Neural crest cell (in vitro differentiated cells): ENCODE data around the gene CNGA2. TPM values are rescaled to one million over a fixed set of nuclear protein-coding genes. Genes with fewer than 3 reads are reported as not detected.
A peak's percentile ranks its signal among the peaks of the same experiment; 100 is the strongest.

Experiments used
- DNase-seq: peaks from one replicate; pipeline ENCODE4 v3.0.0; 2021; ENCODE audit warnings: low read depth, mixed read lengths, low spot score
- H3K27ac Mint-ChIP-seq: one replicate; pipeline ENCODE4 v1.8.0; 2021; ENCODE audit warnings: mild to moderate bottlenecking, mixed read lengths; ENCODE audit not compliant: unreplicated experiment
- H3K27me3 Mint-ChIP-seq: 2 replicates; pipeline ENCODE4 v1.8.0; 2021; ENCODE audit warnings: low read depth, mild to moderate bottlenecking, mixed read lengths
- H3K36me3 Mint-ChIP-seq: 2 replicates; pipeline ENCODE4 v1.8.0; 2021; ENCODE audit warnings: low read depth, mild to moderate bottlenecking, mixed read lengths
- H3K4me1 Mint-ChIP-seq: 2 replicates; pipeline ENCODE4 v1.8.0; 2021; ENCODE audit warnings: mixed read lengths
- H3K4me3 Mint-ChIP-seq: one replicate; pipeline ENCODE4 v1.8.0; 2021; ENCODE audit warnings: mild to moderate bottlenecking, mixed read lengths
- H3K9me3 Mint-ChIP-seq: 2 replicates; pipeline ENCODE4 v1.8.0; 2021; ENCODE audit warnings: mixed read lengths
- CTCF ChIP-seq: fragments of 200-600 bp; sonication (generic); conservative IDR thresholded peaks from 2 replicates; pipeline ENCODE4 v1.5.0; 2021; ENCODE audit warnings: antibody characterized with exemption, mild to moderate bottlenecking
- total RNA-seq: library from RNA; stranded (reverse); gene quantifications from 2 replicates; pipeline ENCODE4 v1.2.1, GENCODE V29; 2021

CNGA2 gene
- total RNA-seq, 1 donor from 2014 or later: not detected

GRCh38 chrX:151722241-151722846, 12.2 kb upstream of the CNGA2 start:
- Mint-ChIP-seq H3K4me1 (no peaks in the 10 kb centered on the region), H3K9me3 (no peaks in the 10 kb centered on the region), H3K27ac (no peak overlapping the region), H3K27me3 (peaks cover 5% of the 10 kb centered on the region), H3K4me3 (no peak overlapping the region), H3K36me3 (no peaks in the 10 kb centered on the region)
- TF ChIP-seq CTCF: peak; percentile 59
- DNase-seq: peak; percentile 40

- Mint-ChIP-seq H3K4me1 (no peaks in the 10 kb centered on the region), H3K27ac (no peak overlapping the region), H3K4me3 (no peak overlapping the region), H3K27me3 (peaks cover 4% of the 10 kb centered on the region), H3K36me3 (no peaks in the 10 kb centered on the region), H3K9me3 (no peaks in the 10 kb centered on the region)
- no peak for TF ChIP-seq CTCF
- DNase-seq: no peak
Observed at GRCh38 chrX:151723156-151723760, 11.3 kb upstream of the CNGA2 start.

GRCh38 chrX:151724563-151725337, 9.8 kb upstream of the CNGA2 start:
- Mint-ChIP-seq H3K36me3 (no peaks in the 10 kb centered on the region), H3K9me3 (no peaks in the 10 kb centered on the region), H3K27me3 (no peaks in the 10 kb centered on the region), H3K4me1 (no peaks in the 10 kb centered on the region), H3K4me3 (no peak overlapping the region), H3K27ac (no peak overlapping the region)
- no peak for DNase-seq
- no peak for TF ChIP-seq CTCF

- peaks cover under 1% of the 10 kb centered on the region for H3K27me3 Mint-ChIP-seq
- H3K4me1 Mint-ChIP-seq: no peaks in the 10 kb centered on the region
- no peaks in the 10 kb centered on the region for H3K9me3 Mint-ChIP-seq
- H3K36me3 Mint-ChIP-seq: no peaks in the 10 kb centered on the region
- DNase-seq: no peak
- H3K4me3 Mint-ChIP-seq: no peak overlapping the region
- TF ChIP-seq CTCF: no peak
- no peak overlapping the region for H3K27ac Mint-ChIP-seq
Observed at GRCh38 chrX:151725338-151725614, 9.3 kb upstream of the CNGA2 start.

- no peaks in the 10 kb centered on the region for H3K9me3 Mint-ChIP-seq
- TF ChIP-seq CTCF: no peak
- H3K36me3 Mint-ChIP-seq: no peaks in the 10 kb centered on the region
- no peaks in the 10 kb centered on the region for H3K4me1 Mint-ChIP-seq
- peaks cover 2% of the 10 kb centered on the region for H3K27me3 Mint-ChIP-seq
- H3K27ac Mint-ChIP-seq: no peak overlapping the region
- no peak overlapping the region for H3K4me3 Mint-ChIP-seq
- DNase-seq: no peak
Observed at GRCh38 chrX:151726751-151727150, 7.8 kb upstream of the CNGA2 start.
